ENCODE measurements around the gene PDE8A.

The PDE8A gene

DNA sequence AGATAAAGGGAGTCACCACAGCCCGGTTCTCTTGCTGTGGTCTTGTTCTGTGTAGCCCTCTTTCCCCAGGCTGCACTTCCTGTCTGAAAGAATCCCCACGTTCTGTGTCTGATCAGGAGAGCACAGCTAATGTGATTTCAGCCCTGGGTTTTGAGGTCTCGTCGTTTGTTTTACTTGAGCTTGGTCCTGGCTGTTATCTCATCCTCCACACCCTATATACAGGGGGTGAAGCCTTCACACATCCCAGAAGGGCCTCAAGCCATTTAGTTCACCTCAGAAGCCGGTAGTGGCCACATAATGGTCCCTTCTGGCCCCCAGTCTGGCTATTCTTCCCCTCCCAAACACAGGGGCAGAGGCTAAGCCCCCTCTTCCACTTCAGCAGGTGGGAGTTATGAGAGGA is 115.6 kb downstream of the PDE8A start:
- no peak for DNase-seq

GRCh38 chr15:85097725-85098124 is 116.1 kb downstream of the PDE8A start:
- DNase-seq, result no peak

DNA sequence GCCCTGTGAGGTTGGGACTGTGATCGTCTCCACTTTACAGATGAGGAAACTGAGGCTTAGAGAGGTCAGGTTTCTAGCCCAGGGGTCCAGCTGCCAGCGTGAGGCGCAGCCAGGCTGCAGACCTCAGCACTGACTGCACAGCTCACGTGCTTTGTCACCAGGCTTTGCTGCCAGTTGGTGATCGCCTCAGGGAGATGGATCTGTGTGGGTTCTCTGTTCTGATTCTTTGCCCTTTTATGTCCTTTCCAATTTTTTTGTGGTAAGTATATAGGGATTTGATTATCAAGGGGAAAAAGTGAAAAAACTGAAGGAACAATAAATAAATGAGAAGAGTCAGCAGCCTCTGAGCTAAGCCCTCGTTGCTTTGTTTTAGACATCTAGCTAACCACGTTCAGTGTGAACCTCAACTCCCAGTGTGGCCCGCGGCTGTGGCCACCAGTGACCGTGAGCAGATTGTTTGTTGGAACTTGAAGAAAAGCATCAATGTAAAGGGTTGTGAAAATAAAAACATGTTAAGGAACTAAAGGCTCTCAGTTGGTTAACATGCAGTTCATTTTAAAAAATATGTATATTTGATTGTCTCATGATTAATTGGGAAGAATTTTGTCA is 117.6 kb downstream of the PDE8A start:
- DNase-seq, result no peak

GRCh38 chr15:85100186-85100937 is 118.7 kb downstream of the PDE8A start:
- DNase-seq, result no peak

DNA sequence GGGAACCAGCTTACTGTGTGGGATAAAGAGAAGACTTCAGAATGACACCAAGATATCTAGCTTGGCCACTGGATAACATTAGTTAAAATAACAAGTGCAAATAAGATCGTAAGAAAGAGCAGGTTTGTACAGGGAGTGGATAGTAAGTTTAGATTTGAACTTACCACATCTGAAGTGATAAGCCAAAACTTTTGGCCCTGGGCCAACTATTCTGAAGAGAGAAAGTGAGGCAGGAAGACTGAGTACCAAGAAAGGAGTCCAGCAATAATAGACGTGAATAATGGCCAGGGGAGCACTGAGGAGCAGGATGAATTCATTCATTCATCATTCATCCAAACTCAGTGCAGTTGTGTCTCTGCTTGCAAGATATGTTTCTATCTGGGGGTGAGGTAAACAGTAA is 122.9 kb downstream of the PDE8A start:
- no peak for DNase-seq

DNA sequence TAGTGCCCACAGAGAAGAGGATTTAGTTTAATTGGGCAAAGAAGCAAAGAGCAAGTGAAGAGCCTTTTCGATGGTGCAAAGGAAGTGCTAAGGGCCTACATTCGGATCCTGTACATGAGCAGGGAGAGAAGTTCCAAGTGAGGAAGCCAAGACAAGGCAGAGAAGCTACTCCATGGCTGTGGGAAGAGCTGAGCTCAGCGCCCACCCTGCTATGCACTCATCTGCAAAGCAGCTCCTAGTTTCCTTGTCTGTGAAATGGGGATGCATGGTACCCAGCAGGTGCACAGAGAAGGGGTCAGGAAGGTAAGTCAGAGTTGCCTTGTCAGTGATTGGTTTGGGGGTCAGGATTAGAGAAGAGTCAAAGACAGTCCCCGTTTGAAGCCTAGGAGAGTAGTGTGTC is 126.5 kb downstream of the PDE8A start:
- DNase-seq, result no peak

DNA sequence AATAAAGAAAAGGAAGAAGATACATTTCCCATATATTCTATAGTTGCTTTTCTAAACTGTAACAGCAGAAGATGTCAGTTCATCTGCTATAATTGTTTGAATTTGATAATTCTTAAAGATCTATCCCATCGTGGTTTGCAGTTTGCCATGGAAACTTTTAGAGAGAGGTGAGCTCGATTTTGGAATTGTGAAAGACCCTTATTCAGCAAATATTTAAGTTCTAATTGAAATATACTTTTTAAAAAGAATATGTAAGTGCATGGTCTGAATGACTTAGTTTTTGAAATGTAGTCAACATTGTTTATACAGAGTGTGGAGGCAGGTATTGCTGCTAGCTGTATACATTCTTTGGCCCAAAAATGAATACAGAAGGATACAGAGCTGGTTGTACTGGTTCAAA is 127.7 kb downstream of the PDE8A start:
- no peak for DNase-seq

DNA sequence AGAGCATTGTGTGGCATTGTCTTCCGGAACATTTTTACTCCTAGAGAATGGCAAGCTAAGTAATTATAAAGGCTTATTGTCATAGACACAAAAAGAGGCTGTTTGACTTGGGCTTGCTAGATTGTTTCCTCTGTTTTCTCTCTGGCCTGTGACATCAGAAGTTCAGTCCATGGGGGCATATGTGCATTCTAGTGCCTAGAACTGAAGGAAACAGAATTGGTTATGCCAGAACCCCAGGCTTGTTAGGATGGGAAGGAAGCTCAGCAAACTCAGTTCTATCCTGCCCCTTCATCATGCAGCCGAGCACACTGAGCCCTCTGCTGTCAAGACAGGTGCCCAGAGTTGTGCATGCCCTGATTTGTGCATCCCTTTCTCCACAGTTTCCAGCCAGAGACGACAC is 131.3 kb downstream of the PDE8A start:
- no peak for DNase-seq

GRCh38 chr15:85114886-85115285 is 133.2 kb downstream of the PDE8A start:
- DNase-seq, result no peak

- no peak for DNase-seq
Measured at GRCh38 chr15:85116066-85116465, 134.4 kb downstream of the PDE8A start.

DNA sequence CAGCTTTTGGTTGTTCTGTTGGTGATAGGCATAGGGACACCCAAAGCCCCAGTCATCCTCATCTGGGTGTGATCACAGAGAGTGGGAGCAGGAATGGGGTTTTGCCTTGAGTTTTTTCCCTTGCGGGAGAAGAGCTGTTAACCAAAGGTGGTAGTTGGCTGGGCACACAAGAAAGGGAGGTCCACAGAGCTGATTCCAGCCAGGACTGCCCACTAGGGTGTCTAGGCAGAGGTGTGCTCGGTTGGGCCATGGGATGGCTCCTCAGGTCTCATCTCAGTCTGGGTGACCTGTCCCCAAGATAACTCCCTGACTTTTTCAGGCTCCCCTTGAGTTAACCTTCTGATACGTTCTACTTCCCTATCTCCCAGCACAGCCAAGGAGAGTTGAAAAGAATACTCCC is 134.8 kb downstream of the PDE8A start:
- DNase-seq, result no peak

GRCh38 chr15:85116925-85117646 is 135.4 kb downstream of the PDE8A start:
- DNase-seq, result no peak

GRCh38 chr15:85118173-85118572 is 136.5 kb downstream of the PDE8A start:
- DNase-seq, result no peak

DNA sequence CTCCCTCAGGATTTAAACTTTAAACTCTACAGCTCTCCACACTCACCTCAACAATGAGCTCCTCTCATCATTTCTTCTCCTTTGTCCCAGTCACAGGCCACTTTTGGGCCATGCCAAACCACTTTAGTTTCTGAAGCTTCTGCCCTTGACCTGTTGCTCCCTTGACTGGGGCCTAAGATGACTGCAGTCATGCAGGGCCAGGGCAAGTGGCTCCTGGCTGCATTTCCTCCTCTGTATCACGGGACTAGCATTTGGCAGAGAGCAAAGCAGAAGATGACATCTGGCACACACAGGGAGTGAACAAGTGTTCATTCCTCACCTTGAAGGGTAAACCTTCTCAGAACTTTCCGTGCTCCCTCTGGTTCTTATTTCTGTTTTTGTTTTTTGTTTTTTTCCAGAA is 136.9 kb downstream of the PDE8A start:
- DNase-seq, result no peak

DNA sequence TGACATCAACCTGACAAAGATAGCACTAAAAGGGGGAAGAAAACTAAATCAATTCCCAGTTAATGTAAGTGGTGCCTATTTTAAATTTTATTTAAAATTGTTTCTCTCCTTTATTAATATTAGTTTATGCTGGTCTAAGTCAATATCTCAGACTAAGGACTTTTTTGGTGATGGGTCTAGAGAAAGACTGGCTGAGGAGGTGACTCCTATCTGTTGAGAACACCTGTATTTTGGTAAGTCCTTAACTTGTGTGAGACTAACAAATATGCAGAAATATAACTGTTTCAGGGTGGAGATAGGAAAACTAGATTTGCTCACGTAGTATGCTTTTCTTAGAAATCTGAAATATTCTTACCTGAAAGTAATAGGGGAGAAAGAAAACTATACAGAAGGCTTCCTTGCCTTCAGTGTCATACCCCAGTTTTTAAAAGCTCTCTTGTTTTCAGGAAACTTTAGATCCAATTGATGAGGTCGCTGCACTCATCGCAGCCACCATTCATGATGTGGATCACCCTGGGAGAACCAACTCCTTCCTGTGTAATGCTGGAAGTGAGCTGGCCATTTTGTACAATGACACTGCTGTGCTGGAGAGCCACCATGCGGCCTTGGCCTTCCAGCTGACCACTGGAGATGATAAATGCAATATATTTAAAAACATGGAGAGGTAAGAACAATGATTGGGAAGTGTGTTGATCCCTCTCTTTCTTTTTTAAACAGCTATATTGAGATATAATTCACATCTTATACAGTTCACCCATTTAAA is 138.9 kb downstream of the PDE8A start:
- no peak for DNase-seq

- DNase-seq, result no peak
Measured at GRCh38 chr15:85124173-85124572, 142.5 kb downstream of the PDE8A start.

- no peak for DNase-seq
Measured at GRCh38 chr15:85125056-85125661, 143.5 kb downstream of the PDE8A start.

DNA sequence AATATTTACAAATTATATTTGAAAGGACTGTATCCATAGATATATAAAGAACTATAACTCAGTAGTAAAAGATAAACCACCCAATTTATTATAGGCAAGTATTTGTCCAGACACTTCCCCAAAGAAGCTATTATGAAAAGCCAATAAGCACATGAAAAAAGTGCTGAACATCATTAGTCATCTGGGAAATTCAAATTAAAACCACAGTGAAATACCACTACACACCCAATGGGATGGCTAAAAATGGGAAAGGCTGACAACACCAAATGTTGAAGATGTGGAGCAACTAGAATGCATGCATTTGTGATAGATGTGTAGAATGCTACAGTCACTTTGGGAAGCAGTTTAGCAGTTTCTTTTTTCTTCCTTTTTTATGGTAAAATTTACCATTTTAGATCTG is 147.0 kb downstream of the PDE8A start:
- DNase-seq, result no peak

DNA sequence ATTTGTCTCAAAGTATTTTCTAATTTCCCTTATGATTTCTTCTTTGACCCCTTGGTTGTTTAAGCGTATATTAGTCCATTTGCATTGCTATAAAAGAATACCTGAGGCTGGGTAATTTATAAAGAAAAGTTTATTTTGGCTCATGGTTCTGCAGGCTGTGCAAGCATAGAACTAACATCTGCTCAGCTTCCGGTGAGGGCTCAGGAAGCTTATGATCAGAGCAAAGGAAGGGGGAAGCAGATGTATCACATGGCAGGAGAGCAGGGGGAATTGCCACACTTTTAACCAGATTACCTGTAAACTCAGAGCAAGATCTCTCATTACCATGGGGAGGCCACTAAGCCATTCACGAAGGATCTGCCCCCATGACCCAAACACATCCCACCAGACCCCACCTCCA is 148.2 kb downstream of the PDE8A start:
- DNase-seq, result no peak

DNA sequence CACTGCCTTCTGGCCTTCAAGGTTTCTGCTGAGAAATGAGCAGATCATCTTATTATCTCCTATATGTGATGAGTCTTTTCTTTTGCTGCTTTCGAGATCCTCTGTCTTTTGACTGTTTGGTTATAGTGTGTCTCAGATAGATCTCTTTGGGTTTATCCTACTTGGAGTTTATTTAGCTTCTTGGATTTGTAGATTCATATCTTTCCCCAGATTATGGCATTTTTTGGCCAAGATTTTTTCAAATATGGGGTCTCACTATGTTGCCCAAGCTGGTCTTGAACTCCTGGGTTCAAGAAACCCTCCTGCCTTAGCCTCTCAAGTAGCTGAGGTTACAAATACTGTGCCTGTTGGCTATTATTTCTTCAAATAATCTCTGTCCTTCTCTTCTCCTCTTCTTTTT is 150.3 kb downstream of the PDE8A start:
- DNase-seq, result no peak

DNA sequence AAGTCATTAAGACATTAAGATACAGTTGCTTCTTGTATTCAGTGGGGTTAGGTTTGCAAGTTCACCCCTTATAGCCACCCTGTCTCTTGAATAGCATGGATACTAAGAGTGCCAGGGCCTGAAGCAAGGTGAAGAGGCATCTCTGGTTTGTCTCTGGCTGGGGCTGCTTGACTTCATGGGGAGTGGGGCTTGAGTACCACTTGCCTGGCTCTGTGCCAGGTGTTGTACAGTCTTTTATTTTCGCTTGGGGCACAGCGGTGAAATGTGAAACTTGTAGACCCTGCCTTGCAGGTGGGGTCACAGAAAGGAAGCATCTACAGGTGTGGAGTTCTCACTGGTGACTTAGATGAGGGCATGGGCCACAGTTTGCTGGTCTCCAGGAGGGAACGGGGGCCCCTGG is 152.1 kb downstream of the PDE8A start:
- DNase-seq, result no peak

DNA sequence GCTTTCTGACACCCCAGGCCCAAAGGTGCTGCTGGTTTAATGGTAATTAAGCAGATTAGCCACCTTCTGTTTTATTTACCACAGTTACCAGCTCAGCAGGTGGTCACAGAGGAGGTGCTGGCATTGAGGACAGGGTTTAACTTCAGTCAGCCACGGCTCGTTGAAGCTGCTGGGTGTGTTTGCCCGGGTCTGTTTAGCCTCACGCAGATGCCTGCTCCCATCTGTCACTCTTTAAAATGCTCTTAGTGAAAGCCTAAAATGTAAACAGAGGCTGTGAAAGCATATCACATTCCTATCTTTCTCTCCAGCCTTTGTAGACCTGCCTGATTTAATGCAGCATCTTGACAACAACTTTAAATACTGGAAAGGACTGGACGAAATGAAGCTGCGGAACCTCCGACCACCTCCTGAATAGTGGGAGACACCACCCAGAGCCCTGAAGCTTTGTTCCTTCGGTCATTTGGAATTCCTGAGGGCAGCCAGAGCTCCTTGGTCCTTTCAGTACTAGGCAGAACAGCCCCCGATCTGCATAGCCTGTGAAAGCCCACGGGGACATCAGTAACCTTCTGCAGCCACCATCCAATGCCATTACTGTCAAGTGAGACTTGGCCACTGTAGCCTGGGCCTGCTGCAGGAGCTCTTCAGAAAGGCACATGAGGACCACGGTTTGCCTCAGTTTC is 156.0 kb downstream of the PDE8A start:
- no peak for DNase-seq

GRCh38 chr15:85139391-85139790 is 157.7 kb downstream of the PDE8A start:
- DNase-seq, result no peak

Data from NCI-H1436 treated with DMSO at 0.1 percent for 48 hours (cell line).